CD14-positive monocyte (primary cell): ENCODE data around the gene ABCA4. TPM values are rescaled to one million over a fixed set of nuclear protein-coding genes. Genes with fewer than 3 reads are reported as not detected.

Source experiments
- DNase-seq, 3 donors: peaks; one replicate each; pipeline ENCODE4 v3.0.0-alpha.2; 2011 to 2022
- H2AFZ ChIP-seq: 2 replicates; pipeline ENCODE4 v1.6.0; 2012; ENCODE audit warnings: mild to moderate bottlenecking, low read depth, low read length, inconsistent platforms; ENCODE audit not compliant: insufficient read depth, poor library complexity, severe bottlenecking
- H3K27ac ChIP-seq, 2 donors: 1 replicate in 1 of 2; 2 replicates in 1 of 2; pipeline ENCODE4 v1.5.1; 2012 to 2013; ENCODE audit warnings: low read length in 2 of 2, control low read depth in 1 of 2, inconsistent platforms in 1 of 2, low read depth in 1 of 2, mild to moderate bottlenecking in 1 of 2
- H3K27me3 ChIP-seq, 2 donors: one replicate each; pipeline versions ENCODE4 v1.6.0 to v1.6.1; 2011 to 2013; ENCODE audit warnings: low read length in 2 of 2; ENCODE audit not compliant: control insufficient read depth in 2 of 2, insufficient read depth in 2 of 2
- H3K36me3 ChIP-seq, 2 donors: replicated peaks in 1 of 2; 1 replicate in 1 of 2; 2 replicates in 1 of 2; pipeline versions ENCODE4 v1.5.1 to v1.6.1; 2012 to 2013; ENCODE audit warnings: low read length in 2 of 2, control low read depth in 1 of 2, inconsistent platforms in 1 of 2, mild to moderate bottlenecking in 1 of 2; ENCODE audit not compliant: insufficient read depth in 2 of 2, control insufficient read depth in 1 of 2
- H3K4me1 ChIP-seq, 2 donors: 1 replicate in 1 of 2; 2 replicates in 1 of 2; pipeline versions ENCODE4 v1.5.1 to v1.6.1; 2012 to 2013; ENCODE audit warnings: low read length in 2 of 2, control low read depth in 1 of 2, inconsistent platforms in 1 of 2, mild to moderate bottlenecking in 1 of 2, moderate library complexity in 1 of 2; ENCODE audit not compliant: insufficient read depth in 2 of 2, control insufficient read depth in 1 of 2
- H3K4me2 ChIP-seq: replicated peaks from 2 replicates; pipeline ENCODE3; 2012; ENCODE audit warnings: low read length, moderate library complexity, mild to moderate bottlenecking; ENCODE audit not compliant: poor library complexity, severe bottlenecking; ENCODE audit errors: extremely low read depth
- H3K4me3 ChIP-seq, 3 experiments: fragments of 200-600 bp in 1 of 3; sonication (generic) in 1 of 3; replicated peaks in 1 of 3; 1 replicate in 2 of 3; 2 replicates in 1 of 3; pipeline ENCODE4 v1.5.1; 2011 to 2013; ENCODE audit warnings: low read length in 3 of 3, mild to moderate bottlenecking in 3 of 3, control low read depth in 2 of 3, low read depth in 2 of 3, inconsistent platforms in 1 of 3, moderate library complexity in 1 of 3
- H3K79me2 ChIP-seq: 2 replicates; pipeline ENCODE4 v1.6.0; 2012; ENCODE audit warnings: mild to moderate bottlenecking, control low read depth, inconsistent platforms, low read length, moderate library complexity; ENCODE audit not compliant: insufficient read depth
- H3K9ac ChIP-seq: 2 replicates; pipeline ENCODE4 v1.6.0; 2017; ENCODE audit warnings: low read length, mild to moderate bottlenecking; ENCODE audit not compliant: insufficient read depth, poor library complexity, severe bottlenecking
- H3K9me3 ChIP-seq, 2 donors: replicated peaks in 1 of 2; 1 replicate in 1 of 2; 2 replicates in 1 of 2; pipeline versions ENCODE4 v1.5.1 to v1.6.1; 2012 to 2013; ENCODE audit warnings: low read length in 2 of 2, control low read depth in 1 of 2; ENCODE audit not compliant: control insufficient read depth in 1 of 2, insufficient read depth in 1 of 2
- H4K20me1 ChIP-seq: 2 replicates; pipeline ENCODE4 v1.6.0; 2012; ENCODE audit warnings: mild to moderate bottlenecking, low read length, control low read depth, moderate library complexity; ENCODE audit not compliant: insufficient read depth
- H3K27ac Mint-ChIP-seq, 7 donors: one replicate each; pipeline ENCODE4 v1.8.0; 2020; ENCODE audit warnings: mild to moderate bottlenecking in 7 of 7, mixed read lengths in 7 of 7, moderate library complexity in 6 of 7, inconsistent platforms in 2 of 7
- H3K27me3 Mint-ChIP-seq, 3 donors: one replicate each; pipeline ENCODE4 v1.8.0; 2021 to 2022; ENCODE audit warnings: low read depth in 3 of 3, mild to moderate bottlenecking in 3 of 3, mixed read lengths in 3 of 3, moderate library complexity in 3 of 3, inconsistent platforms in 1 of 3
- H3K36me3 Mint-ChIP-seq, 2 donors: one replicate each; pipeline ENCODE4 v1.8.0; 2020; ENCODE audit warnings: mixed read lengths in 2 of 2, inconsistent platforms in 1 of 2, mild to moderate bottlenecking in 1 of 2
- H3K4me1 Mint-ChIP-seq: one replicate; pipeline ENCODE4 v1.8.0; 2020; ENCODE audit warnings: mild to moderate bottlenecking, mixed read lengths
- H3K4me3 Mint-ChIP-seq, 2 donors: one replicate each; pipeline ENCODE4 v1.8.0; 2020; ENCODE audit warnings: mild to moderate bottlenecking in 2 of 2, mixed read lengths in 2 of 2, moderate library complexity in 1 of 2
- H3K9me3 Mint-ChIP-seq, 7 donors: one replicate each; pipeline ENCODE4 v1.8.0; 2020 to 2022; ENCODE audit warnings: mixed read lengths in 7 of 7, mild to moderate bottlenecking in 6 of 7, moderate library complexity in 6 of 7, inconsistent platforms in 2 of 7
- WGBS: methylation state at CpG from one replicate; pipeline ENCODE4 v1.1.5; 2013; ENCODE audit warnings: missing lambda C conversion rate; ENCODE audit not compliant: insufficient coverage; 5-methylcytosine and 5-hydroxymethylcytosine counted together
- intact Hi-C, 2 donors: fragments of 100-400 bp; cut with micrococcal nuclease; formaldehyde crosslinking; loops; one replicate each; pipeline versions ENCODE4 v1.15.0 to v1.15.1; 2023
- polyA plus RNA-seq, 3 donors: library from polyadenylated mRNA; depleted of rRNA in 1 of 3; unstranded in 2 of 3; stranded (reverse) in 1 of 3; fragments of 300-500 nt in 2 of 3; fragments of >200 nt in 1 of 3; fragmentation: Illumina TruSeq in 2 of 3; gene quantifications; 1 replicate in 2 of 3; 2 replicates in 1 of 3; pipeline ENCODE4 v1.2.3, GENCODE V29; 2012 to 2021
- TF ChIP-seq, protein P1 (sequence below): fragments of 200-600 bp; IDR thresholded peaks from one replicate; pipeline ENCODE4 v1.8.0; 2022; ENCODE audit warnings: antibody characterized with exemption, mild to moderate bottlenecking

ABCA4 gene
- polyA plus RNA-seq, 3 donors, result not detected

DNA sequence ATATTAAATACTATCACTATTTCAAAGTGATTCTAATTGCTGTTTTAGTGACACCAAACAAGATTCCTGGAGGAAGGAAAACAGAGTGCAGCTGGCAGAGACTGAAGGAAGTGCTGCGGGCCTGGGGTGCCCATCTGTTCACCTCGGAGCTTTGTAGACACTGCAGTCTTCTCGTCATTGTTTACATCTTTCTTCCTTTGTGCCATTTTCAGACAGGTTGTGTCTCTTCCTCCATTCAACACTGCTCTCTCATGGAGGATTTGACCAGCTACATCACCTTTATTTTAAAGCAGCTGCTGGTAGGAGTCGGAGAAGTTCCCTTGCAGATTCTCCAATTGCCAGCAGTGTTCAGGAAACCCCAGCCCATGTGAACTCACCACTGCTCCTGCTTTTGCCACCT, 37.3 kb downstream of the ABCA4 start:
- no peaks in the 10 kb centered on the region for H3K9me3 ChIP-seq
- H4K20me1 ChIP-seq, result no peaks in the 10 kb centered on the region
- no peak overlapping the region for H3K27ac ChIP-seq
- TF ChIP-seq, protein P1, sequence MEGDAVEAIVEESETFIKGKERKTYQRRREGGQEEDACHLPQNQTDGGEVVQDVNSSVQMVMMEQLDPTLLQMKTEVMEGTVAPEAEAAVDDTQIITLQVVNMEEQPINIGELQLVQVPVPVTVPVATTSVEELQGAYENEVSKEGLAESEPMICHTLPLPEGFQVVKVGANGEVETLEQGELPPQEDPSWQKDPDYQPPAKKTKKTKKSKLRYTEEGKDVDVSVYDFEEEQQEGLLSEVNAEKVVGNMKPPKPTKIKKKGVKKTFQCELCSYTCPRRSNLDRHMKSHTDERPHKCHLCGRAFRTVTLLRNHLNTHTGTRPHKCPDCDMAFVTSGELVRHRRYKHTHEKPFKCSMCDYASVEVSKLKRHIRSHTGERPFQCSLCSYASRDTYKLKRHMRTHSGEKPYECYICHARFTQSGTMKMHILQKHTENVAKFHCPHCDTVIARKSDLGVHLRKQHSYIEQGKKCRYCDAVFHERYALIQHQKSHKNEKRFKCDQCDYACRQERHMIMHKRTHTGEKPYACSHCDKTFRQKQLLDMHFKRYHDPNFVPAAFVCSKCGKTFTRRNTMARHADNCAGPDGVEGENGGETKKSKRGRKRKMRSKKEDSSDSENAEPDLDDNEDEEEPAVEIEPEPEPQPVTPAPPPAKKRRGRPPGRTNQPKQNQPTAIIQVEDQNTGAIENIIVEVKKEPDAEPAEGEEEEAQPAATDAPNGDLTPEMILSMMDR, result no peak
- 0% methylated on average over 4 of the region's 4 CpGs for WGBS
- H3K9me3 Mint-ChIP-seq, result peaks cover 0 to 2% (median 0%) of the 10 kb centered on the region in 7 donors
- DNase-seq, result no peak
- intact Hi-C loops, result no loop called here
- peak overlapping the region in 1 of 2 donors; percentile 27 for H3K4me3 Mint-ChIP-seq
- H2AFZ ChIP-seq, result no peak overlapping the region
- peaks cover 40 to 58% (median 41%) of the 10 kb centered on the region in 3 donors for H3K27me3 Mint-ChIP-seq
- H3K4me1 ChIP-seq, result no peaks in the 10 kb centered on the region
- no peaks in the 10 kb centered on the region for H3K36me3 Mint-ChIP-seq
- H3K4me1 Mint-ChIP-seq, result no peaks in the 10 kb centered on the region
- no peaks in the 10 kb centered on the region for H3K36me3 ChIP-seq
- H3K4me2 ChIP-seq, result no peak overlapping the region
- H3K27me3 ChIP-seq, result peaks cover 46 to 70% of the 10 kb centered on the region in 2 donors
- no peak overlapping the region for H3K9ac ChIP-seq
- no peak overlapping the region for H3K4me3 ChIP-seq
- no peak overlapping the region for H3K27ac Mint-ChIP-seq
- H3K79me2 ChIP-seq, result no peaks in the 10 kb centered on the region

DNA sequence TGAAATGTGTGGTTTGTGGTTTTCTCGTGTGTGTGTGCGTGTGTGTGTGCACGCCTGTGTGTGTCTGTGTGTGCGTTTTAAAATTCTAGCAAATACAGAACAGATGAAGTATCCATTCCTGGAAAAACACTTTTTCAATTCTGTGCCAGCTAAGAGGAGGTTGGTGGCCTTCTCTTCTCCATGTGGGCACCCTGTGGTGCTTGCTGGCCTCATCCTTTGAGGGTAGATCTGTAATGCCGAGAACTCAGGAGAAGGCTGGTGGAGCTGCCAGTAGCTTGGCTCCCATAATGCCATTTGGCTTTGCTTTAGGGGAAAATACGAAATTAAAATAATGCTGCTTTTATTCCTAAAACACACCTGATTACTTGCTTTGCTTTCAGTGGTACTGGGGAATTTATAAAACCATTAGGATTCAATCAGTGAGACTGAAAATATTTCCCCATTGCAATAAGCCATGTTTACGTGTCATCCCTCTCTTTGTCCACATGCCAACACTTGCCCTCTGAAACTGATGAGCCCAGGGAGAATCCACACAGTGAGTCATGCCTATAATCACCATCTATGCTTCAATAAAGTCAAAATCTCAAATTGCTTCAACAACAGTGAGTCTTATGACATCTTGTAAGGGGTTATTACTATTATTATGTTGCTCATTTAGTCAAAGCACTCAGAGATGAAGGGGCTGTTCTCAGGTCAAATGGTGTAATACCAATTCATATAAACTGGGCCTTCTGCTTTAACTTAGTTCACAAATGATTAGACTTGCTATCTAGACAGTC, 39.2 kb downstream of the ABCA4 start:
- peak in 1 of 3 donors; percentile 22 for DNase-seq
- Histone ChIP-seq H3K27me3 (peaks cover 36 to 61% of the 10 kb centered on the region in 2 donors), H2AFZ (no peak overlapping the region), H3K4me3 (no peak overlapping the region), H3K9ac (no peak overlapping the region), H3K9me3 (no peaks in the 10 kb centered on the region), H3K4me2 (no peak overlapping the region), H3K27ac (no peak overlapping the region), H3K36me3 (no peaks in the 10 kb centered on the region), H3K4me1 (no peaks in the 10 kb centered on the region), H4K20me1 (no peaks in the 10 kb centered on the region), H3K79me2 (no peaks in the 10 kb centered on the region)
- TF ChIP-seq, protein P1, result no peak
- WGBS, result 25% methylated on average over 4 of the region's 7 CpGs
- Mint-ChIP-seq H3K4me3 (no peak overlapping the region), H3K4me1 (no peaks in the 10 kb centered on the region), H3K27ac (no peak overlapping the region), H3K36me3 (no peaks in the 10 kb centered on the region), H3K27me3 (peaks cover 32 to 50% (median 33%) of the 10 kb centered on the region in 3 donors), H3K9me3 (peaks cover 0 to 2% (median 0%) of the 10 kb centered on the region in 7 donors)
- intact Hi-C loops, result no loop called here
